ENCODE results near the gene RANBP1.

RANBP1 gene

GRCh38 chr22:20118300-20119020, 2.6 kb downstream of the RANBP1 start:
- ChIA-PET CTCF (interaction anchor here (3.6 kb wide), 1 partner anchor 11 kb away, joined by 27 read pairs; no protein-coding TSS in a partner anchor), POLR2A (interaction anchor here (2.6 kb wide), 1 partner anchor 12 kb away, joined by 12 read pairs; the partner anchor contains the start of gene ZDHHC8)
- DNase-seq (ENCODE audit: low read depth, low spot score) = no peak
- peak overlapping the region; percentile 78 for H3K4me3 ChIP-seq (ENCODE audit: low read depth, low read length)
- TF ChIP-seq CTCF (IDR thresholded peaks at IDR 0.05; ENCODE audit: insufficient read depth, low read length, missing control alignments) = no peak

GRCh38 chr22:20121856-20122415, 6.0 kb downstream of the RANBP1 start:
- TF ChIP-seq CTCF (IDR thresholded peaks at IDR 0.05; ENCODE audit: insufficient read depth, low read length, missing control alignments) = no peak
- DNase-seq (ENCODE audit: low read depth, low spot score) = no peak
- ChIA-PET POLR2A (no interaction called here), CTCF (no interaction called here)
- no peak overlapping the region for H3K4me3 ChIP-seq (ENCODE audit: low read depth, low read length)

GRCh38 chr22:20123366-20124082, 7.6 kb downstream of the RANBP1 start:
- H3K4me3 ChIP-seq (ENCODE audit: low read depth, low read length) = no peak overlapping the region
- CTCF ChIA-PET = interaction anchor here (1.2 kb wide), 1 partner anchor 109 kb away, joined by 3 read pairs; no protein-coding TSS in a partner anchor
- no peak for TF ChIP-seq CTCF (IDR thresholded peaks at IDR 0.05; ENCODE audit: insufficient read depth, low read length, missing control alignments)
- no peak for DNase-seq (ENCODE audit: low read depth, low spot score)
- POLR2A ChIA-PET = no interaction called here

- DNase-seq (ENCODE audit: low read depth, low spot score) = no peak
- ChIA-PET CTCF (interaction anchor here (1.2 kb wide), 1 partner anchor 109 kb away, joined by 3 read pairs; no protein-coding TSS in a partner anchor), POLR2A (no interaction called here)
- H3K4me3 ChIP-seq (ENCODE audit: low read depth, low read length) = no peak overlapping the region
- TF ChIP-seq CTCF (IDR thresholded peaks at IDR 0.05; ENCODE audit: insufficient read depth, low read length, missing control alignments) = no peak
Observed at GRCh38 chr22:20124083-20124787, 8.3 kb downstream of the RANBP1 start.

DNA sequence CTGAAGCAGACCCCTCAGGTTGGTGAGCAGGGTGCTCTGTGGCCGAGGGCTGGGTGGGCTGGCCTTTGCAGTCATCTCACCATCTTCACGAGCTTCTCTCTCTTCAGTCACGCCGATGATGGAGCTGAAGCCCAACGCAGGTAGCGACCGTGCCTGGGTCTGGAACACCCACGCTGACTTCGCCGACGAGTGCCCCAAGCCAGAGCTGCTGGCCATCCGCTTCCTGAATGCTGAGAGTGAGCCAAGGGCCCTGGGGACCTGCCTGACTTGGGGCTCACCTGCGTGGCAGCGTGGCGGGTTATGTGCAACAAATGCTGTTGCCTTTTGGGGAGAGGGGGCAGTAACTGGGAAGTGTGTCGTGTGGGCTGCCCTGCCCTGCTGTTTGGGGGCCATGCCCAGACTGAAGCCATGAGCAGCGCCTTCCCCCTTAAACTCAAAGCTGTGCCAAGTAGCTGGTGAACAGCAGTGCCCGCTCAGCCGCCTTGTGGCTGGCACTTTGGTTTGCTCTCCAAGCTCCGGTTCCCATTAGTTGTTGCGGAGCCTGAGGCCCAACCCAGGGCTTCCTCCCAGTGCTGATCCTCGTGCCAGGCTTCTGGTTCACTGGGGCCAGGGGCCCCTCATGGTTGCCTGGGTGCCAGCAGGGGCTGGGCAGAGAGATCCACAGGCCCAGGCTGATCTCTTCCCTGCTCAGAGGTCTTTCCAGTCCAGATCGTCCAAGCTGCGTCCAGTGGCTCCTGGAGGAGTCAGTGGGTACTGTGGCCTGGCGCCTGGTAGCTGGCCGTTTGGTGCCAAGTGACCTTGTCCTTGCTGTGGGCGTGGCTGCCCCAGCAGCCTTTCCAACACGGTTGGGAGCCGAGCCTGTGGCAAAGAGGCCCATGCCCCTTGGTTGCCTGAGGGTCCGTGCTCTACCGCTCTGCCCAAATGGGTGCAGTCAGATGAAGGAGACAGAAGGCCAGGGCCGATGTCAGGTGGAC, 9.6 kb downstream of the RANBP1 start:
- ChIA-PET POLR2A (no interaction called here), CTCF (no interaction called here)
- H3K4me3 ChIP-seq (ENCODE audit: low read depth, low read length) = no peak overlapping the region
- TF ChIP-seq CTCF (IDR thresholded peaks at IDR 0.05; ENCODE audit: insufficient read depth, low read length, missing control alignments) = no peak
- no peak for DNase-seq (ENCODE audit: low read depth, low spot score)
